Measurements from ENCODE around the gene ITGA11.

The ITGA11 gene

DNA sequence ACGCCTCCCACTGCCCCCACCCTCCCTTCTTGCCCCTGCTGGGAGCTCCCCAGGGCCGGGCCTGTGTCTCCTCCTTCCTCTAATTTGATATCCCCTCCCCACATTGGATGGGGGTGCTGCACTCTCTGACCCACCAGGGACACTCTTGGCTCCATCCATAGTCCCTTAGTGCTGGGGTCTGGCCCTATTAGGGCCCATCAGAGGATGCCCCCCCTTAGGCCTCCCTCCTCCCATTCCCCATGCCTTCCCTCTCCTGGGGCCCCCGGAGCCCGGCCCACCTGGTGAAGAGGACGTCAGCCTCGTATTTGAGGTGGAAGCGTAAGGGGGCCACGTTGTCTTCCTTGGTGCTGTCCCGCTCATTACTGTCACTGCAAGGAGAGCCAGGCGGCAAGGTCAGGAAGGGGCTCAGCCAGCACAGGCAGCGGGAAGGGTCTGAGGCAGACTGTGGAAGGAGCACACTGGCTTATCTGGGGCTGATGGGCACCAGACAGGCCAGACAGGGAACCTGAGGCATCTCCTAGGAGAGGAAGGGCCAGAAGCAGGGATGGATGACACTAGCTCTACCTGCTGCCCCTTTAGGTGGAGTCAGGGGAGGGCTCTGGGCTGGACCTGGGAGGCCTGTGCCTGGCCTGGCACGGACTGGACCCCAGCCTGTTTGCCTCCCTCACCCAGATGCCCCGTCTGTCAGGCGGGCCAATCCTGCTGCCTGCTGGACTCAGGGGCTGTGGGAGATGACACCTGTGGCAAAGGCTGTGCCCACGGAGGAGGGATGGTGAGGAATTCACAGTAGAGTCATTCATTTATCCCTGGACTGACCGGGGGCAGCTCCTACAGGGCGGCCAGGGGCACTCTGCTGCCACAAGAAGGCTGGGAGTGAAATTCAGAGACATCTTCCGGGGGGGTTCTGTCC lies 118.2 kb downstream of the ITGA11 start:
- H3K27ac Mint-ChIP-seq, result no peak overlapping the region
- no peak overlapping the region for H3K4me3 Mint-ChIP-seq
- H3K27me3 Mint-ChIP-seq, result peaks cover 2% of the 10 kb centered on the region
- H3K4me1 Mint-ChIP-seq (ENCODE audit: low read depth), result no peaks in the 10 kb centered on the region
- H3K36me3 Mint-ChIP-seq, result no peaks in the 10 kb centered on the region
- no peaks in the 10 kb centered on the region for H3K9me3 Mint-ChIP-seq (ENCODE audit: low read depth)

DNA sequence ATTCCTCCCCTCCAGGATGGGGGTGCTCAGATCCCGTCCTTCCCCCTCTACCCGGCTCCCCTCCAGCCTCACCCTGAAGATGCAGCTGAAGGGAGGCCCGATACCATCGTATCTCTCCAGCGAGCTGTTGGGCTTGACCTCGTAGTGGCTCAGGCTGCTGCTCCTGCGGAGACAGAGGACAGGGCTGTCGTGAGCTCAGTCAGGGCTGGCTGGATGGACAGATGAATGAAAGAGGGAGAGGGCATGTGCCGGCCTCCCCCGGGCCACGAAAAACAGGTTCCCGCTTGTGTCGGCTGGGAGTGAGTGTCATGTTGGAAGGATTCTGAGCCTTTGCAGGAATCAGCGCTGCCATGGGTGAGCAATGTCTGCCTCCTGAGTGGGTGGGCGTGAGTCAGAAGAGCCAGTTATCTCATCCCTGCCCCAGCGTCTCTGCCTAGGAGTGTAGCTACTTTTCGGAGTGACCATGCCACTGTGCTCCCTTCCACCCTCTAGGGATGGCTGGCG lies 119.2 kb downstream of the ITGA11 start:
- Mint-ChIP-seq H3K9me3 (ENCODE audit: low read depth) (no peaks in the 10 kb centered on the region), H3K36me3 (no peaks in the 10 kb centered on the region), H3K27ac (no peak overlapping the region), H3K4me1 (ENCODE audit: low read depth) (no peaks in the 10 kb centered on the region), H3K27me3 (peaks cover 3% of the 10 kb centered on the region), H3K4me3 (no peak overlapping the region)

GRCh38 chr15:68311859-68312557 lies 120.0 kb downstream of the ITGA11 start:
- Mint-ChIP-seq H3K36me3 (no peaks in the 10 kb centered on the region), H3K27me3 (peaks cover 2% of the 10 kb centered on the region), H3K4me3 (no peak overlapping the region), H3K27ac (no peak overlapping the region), H3K4me1 (ENCODE audit: low read depth) (no peaks in the 10 kb centered on the region), H3K9me3 (ENCODE audit: low read depth) (no peaks in the 10 kb centered on the region)

DNA sequence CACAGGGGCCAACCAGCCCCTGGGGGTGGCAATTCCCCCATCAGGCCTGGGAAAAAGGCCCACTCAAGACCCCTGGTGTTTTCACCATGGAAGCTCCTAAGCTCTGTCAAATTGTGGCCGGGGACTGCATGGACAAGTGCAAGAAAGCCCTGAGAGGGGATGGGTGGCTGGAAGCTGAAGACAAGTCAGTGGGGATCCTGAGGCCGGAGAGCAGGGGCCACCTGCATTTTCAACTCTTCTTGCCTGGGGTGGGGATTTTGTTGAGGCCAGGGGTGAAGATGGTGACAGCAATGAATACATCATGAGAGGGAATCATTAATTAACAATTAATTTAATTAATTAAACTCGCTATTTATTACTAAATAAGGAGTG lies 120.5 kb downstream of the ITGA11 start:
- H3K9me3 Mint-ChIP-seq (ENCODE audit: low read depth), result no peaks in the 10 kb centered on the region
- no peak overlapping the region for H3K27ac Mint-ChIP-seq
- peaks cover 2% of the 10 kb centered on the region for H3K27me3 Mint-ChIP-seq
- no peaks in the 10 kb centered on the region for H3K36me3 Mint-ChIP-seq
- no peak overlapping the region for H3K4me3 Mint-ChIP-seq
- H3K4me1 Mint-ChIP-seq (ENCODE audit: low read depth), result peaks cover 2% of the 10 kb centered on the region

DNA sequence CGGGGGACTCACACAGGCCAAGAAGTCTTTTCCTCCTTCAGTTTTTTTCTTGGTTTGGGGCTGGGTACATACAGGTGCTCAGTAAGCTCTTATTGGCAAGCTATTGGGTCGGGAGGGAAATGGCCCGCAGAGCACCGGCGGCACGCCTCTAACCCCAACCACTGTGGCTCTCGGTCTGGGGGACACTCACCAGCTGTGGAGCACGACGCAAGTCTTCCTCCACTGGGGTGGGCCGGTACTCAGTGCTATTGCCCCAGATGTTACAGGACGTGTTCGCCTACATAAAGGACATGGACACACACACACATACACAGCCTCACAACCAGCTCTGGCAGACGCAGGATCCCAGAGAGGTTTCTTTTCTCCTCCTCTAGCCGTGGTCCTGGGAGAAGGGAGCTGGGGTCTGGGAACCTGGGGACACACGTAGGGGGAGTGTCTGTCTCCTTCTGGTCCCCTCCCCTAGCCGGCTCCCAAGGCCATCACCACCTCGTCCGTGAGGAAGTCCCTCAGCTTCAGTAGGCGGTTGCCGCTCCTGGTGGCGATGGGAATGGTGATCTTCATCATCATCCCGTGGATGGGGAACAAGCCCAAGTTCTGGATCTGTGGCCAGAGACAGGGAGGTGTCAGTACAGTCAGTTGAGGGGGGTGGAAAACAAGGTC lies 121.0 kb downstream of the ITGA11 start:
- Mint-ChIP-seq H3K36me3 (no peaks in the 10 kb centered on the region), H3K4me1 (ENCODE audit: low read depth) (peaks cover 6% of the 10 kb centered on the region), H3K4me3 (no peak overlapping the region), H3K27ac (no peak overlapping the region), H3K9me3 (ENCODE audit: low read depth) (no peaks in the 10 kb centered on the region), H3K27me3 (peaks cover 2% of the 10 kb centered on the region)

DNA sequence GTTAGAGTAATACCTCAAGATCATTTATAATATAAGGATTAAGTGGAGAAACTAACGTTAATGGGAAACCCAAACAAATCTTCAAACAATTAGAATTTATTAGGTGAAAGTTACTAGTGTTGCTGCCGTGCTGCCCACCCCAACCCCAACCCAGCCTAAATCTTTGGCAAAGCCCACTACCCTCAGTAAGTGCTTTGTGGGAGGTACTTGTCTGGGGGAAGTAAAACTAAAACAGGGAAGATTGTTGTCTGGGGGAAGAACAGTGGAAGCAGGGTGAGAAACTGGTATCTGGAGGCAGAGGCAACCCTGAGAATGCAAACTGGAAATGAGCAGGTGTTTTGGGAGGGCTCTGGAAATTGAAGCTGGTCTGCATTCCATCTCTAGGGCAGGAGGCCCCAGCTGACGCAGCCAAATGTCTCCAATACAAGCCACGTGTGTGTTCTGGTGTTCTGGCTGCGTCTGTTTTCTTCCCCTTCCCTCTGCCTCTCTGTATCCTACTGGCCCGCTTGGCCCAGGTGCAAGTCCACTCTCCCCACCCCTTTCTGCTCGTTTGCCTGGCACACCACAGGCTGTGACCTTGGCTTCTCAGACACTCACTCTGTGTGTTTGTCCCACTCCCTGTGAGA lies 121.7 kb downstream of the ITGA11 start:
- no peak overlapping the region for H3K4me3 Mint-ChIP-seq
- peaks cover 2% of the 10 kb centered on the region for H3K27me3 Mint-ChIP-seq
- H3K4me1 Mint-ChIP-seq (ENCODE audit: low read depth), result peaks cover 6% of the 10 kb centered on the region
- no peaks in the 10 kb centered on the region for H3K9me3 Mint-ChIP-seq (ENCODE audit: low read depth)
- H3K36me3 Mint-ChIP-seq, result no peaks in the 10 kb centered on the region
- H3K27ac Mint-ChIP-seq, result no peak overlapping the region

GRCh38 chr15:68309024-68309423 lies 122.9 kb downstream of the ITGA11 start:
- Mint-ChIP-seq H3K4me1 (ENCODE audit: low read depth) (peaks cover 6% of the 10 kb centered on the region), H3K27ac (no peak overlapping the region), H3K27me3 (peaks cover 2% of the 10 kb centered on the region)

GRCh38 chr15:68307131-68307928 lies 124.6 kb downstream of the ITGA11 start:
- Mint-ChIP-seq H3K27me3 (peaks cover 2% of the 10 kb centered on the region), H3K4me3 (no peak overlapping the region), H3K9me3 (ENCODE audit: low read depth) (no peaks in the 10 kb centered on the region), H3K4me1 (ENCODE audit: low read depth) (peaks cover 6% of the 10 kb centered on the region), H3K27ac (no peak overlapping the region), H3K36me3 (no peaks in the 10 kb centered on the region)

More at GRCh38 chr15:68309024-68309423, 122.9 kb downstream of the ITGA11 start:
- H3K36me3 Mint-ChIP-seq, result no peaks in the 10 kb centered on the region
- no peak overlapping the region for H3K4me3 Mint-ChIP-seq
- no peaks in the 10 kb centered on the region for H3K9me3 Mint-ChIP-seq (ENCODE audit: low read depth)

DNA sequence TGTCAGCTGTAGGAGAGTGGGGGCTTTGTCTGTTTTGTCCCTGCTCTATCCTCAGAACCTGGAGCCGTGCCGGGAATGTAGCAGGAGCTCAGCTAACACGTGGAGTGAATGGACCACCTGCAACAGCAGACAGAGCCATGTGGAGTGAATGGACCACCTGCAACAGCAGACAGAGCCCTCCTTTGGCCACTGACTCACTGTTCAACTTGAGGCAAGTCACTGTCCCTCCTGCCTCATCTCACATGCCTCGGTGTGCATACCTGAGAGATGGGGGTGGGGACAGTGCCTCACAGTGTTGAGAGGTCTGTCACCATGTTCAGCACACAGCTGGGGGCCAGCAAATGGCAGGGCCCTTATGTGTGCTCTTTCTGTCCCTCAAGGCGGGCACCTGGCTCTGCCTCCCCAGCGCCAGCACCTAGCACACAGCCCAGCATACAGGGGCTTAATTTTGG lies 126.5 kb downstream of the ITGA11 start:
- H3K4me1 Mint-ChIP-seq (ENCODE audit: low read depth), result peaks cover 15% of the 10 kb centered on the region
- no peaks in the 10 kb centered on the region for H3K9me3 Mint-ChIP-seq (ENCODE audit: low read depth)
- peaks cover 2% of the 10 kb centered on the region for H3K27me3 Mint-ChIP-seq
- no peaks in the 10 kb centered on the region for H3K36me3 Mint-ChIP-seq
- H3K4me3 Mint-ChIP-seq, result no peak overlapping the region
- no peak overlapping the region for H3K27ac Mint-ChIP-seq

DNA sequence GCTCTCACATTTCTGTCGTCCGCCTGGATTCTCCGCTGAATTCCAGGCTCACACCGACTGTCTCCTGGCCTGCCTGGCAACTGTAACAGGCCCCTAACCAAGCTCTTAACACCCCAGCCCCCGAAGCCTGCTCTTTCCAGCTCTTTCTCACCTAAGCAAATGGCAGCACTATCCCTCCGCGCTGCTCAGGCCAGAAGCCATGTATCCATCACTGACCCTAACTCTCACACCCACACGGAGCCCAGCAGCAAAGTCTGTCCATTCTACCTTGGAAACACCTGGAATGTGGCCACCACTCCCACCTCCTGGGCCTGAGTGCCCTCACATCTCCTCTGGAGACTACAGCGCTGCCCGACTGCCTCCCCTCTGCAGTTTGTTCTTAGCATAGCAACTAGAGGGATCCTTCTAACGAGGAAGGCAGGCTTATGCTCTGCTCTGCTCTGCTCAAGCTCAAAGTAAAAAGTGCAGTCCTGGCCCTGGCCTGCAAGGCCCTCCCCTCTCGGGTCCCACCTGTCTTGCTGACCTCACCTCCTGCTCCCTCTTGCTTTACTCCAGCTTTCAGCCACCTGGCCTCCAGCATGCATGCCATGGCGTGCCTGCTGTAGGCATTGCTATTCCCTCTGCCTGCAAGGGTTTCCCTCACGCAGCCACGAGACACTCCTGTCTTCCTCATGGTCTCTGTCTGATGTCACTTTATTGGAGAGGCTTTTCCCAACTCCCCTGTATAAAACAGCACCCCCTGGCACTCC lies 127.2 kb downstream of the ITGA11 start:
- no peak overlapping the region for H3K4me3 Mint-ChIP-seq
- H3K27me3 Mint-ChIP-seq, result peaks cover 2% of the 10 kb centered on the region

GRCh38 chr15:68303560-68304436 lies 128.2 kb downstream of the ITGA11 start:
- H3K27me3 Mint-ChIP-seq, result peaks cover 2% of the 10 kb centered on the region
- no peaks in the 10 kb centered on the region for H3K36me3 Mint-ChIP-seq
- no peaks in the 10 kb centered on the region for H3K9me3 Mint-ChIP-seq (ENCODE audit: low read depth)
- peaks cover 31% of the 10 kb centered on the region for H3K4me1 Mint-ChIP-seq (ENCODE audit: low read depth)
- H3K27ac Mint-ChIP-seq, result no peak overlapping the region
- H3K4me3 Mint-ChIP-seq, result no peak overlapping the region

More for the DNA sequence above, 127.2 kb downstream of the ITGA11 start:
- Mint-ChIP-seq H3K36me3 (no peaks in the 10 kb centered on the region), H3K9me3 (ENCODE audit: low read depth) (no peaks in the 10 kb centered on the region), H3K27ac (peak overlapping the region; percentile 16), H3K4me1 (ENCODE audit: low read depth) (peaks cover 21% of the 10 kb centered on the region)

DNA sequence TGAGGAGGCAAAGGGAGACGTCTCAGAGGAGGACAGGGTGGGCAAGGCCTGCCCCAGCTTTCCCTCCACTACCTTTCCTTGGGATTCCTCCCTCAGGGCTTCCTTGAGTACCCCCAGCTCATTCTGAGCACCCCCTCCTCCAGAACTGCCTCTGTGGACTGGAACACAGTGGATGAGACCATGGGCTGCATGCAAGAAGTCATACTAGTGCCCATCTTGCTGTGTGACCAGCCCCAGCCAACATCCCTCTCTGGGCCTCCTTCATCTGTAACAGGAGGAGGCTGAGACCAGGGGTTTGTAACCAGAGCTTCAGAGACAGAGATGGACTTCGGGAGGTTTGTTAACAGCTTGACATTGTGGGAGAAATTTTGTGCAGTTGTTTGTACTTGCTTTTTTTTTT lies 128.8 kb downstream of the ITGA11 start:
- Mint-ChIP-seq H3K4me3 (no peak overlapping the region), H3K9me3 (ENCODE audit: low read depth) (no peaks in the 10 kb centered on the region), H3K36me3 (no peaks in the 10 kb centered on the region), H3K27ac (no peak overlapping the region), H3K27me3 (peaks cover 1% of the 10 kb centered on the region), H3K4me1 (ENCODE audit: low read depth) (peaks cover 37% of the 10 kb centered on the region)

DNA sequence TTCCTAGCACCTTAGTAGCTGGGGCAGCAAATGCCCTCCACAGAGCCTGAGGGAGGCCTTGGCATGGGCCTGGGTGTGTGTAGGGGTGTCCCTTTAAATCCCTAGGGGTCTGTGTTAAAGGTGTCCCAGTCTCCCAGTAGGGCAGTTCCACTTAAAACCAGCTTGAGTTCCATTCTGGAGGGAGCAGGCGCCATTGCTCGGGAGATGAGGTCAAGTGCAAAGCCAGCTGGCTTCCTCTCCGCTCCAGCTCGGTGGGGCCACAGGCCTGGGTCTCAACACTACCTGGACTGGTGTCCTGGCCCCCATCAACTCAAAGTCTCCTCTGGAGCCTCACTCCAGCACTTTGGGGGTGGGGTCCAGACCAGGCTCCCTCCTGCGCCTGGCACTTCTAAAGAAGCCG lies 129.2 kb downstream of the ITGA11 start:
- H3K9me3 Mint-ChIP-seq (ENCODE audit: low read depth), result no peaks in the 10 kb centered on the region
- H3K36me3 Mint-ChIP-seq, result no peaks in the 10 kb centered on the region
- peaks cover 39% of the 10 kb centered on the region for H3K4me1 Mint-ChIP-seq (ENCODE audit: low read depth)
- no peak overlapping the region for H3K4me3 Mint-ChIP-seq
- H3K27me3 Mint-ChIP-seq, result no peaks in the 10 kb centered on the region
- no peak overlapping the region for H3K27ac Mint-ChIP-seq

Measured in activated naive CD8-positive, alpha-beta T cell (primary cell).